Lower lobe of right lung (tissue), 2 donors: ENCODE measurements around the gene PEX11B. TPM values are rescaled to one million over a fixed set of nuclear protein-coding genes. Genes with fewer than 3 reads are reported as not detected.

ENCODE experiments used
- ATAC-seq, 2 donors: fragments of 200-7000 bp; cut with Tn5 transposase; one replicate each; pipeline ENCODE4 v1.9.1; 2020 to 2022; ENCODE audit warnings: mild to moderate bottlenecking in 2 of 2, moderate library complexity in 2 of 2
- DNase-seq: peaks from one replicate; pipeline ENCODE4 v3.0.0-alpha.2; 2020
- H3K27ac ChIP-seq: fragments of 200-600 bp; one replicate; pipeline ENCODE4 v1.8.0; 2022
- H3K27me3 ChIP-seq: fragments of 200-600 bp; one replicate; pipeline ENCODE4 v1.8.0; 2022; ENCODE audit warnings: low read depth
- H3K36me3 ChIP-seq: fragments of 200-600 bp; one replicate; pipeline ENCODE4 v1.8.0; 2022; ENCODE audit warnings: mild to moderate bottlenecking
- H3K4me1 ChIP-seq: fragments of 200-600 bp; one replicate; pipeline ENCODE4 v1.8.0; 2022
- H3K4me3 ChIP-seq: fragments of 200-600 bp; one replicate; pipeline ENCODE4 v1.8.0; 2022; ENCODE audit warnings: mild to moderate bottlenecking
- H3K9me3 ChIP-seq: fragments of 200-600 bp; one replicate; pipeline ENCODE4 v1.8.0; 2022
- intact Hi-C: fragments of 100-400 bp; cut with DNase I; formaldehyde crosslinking; loops from one replicate; pipeline ENCODE4 v1.11.0; 2022
- total RNA-seq: library from RNA; stranded (reverse); fragmentation: NEBNext Ultra II Directional; extraction: Animal tissue kit (Norgen Biotek cat#: 25700); gene quantifications from one replicate; pipeline ENCODE4 v1.2.1, GENCODE V29; 2021
- TF ChIP-seq, protein P1 (sequence below): fragments of 200-600 bp; IDR thresholded peaks from one replicate; pipeline ENCODE4 v1.8.0; 2022; ENCODE audit warnings: antibody characterized with exemption, mild to moderate bottlenecking
- donor health status: DM: no; HTN: yes; CAD: no; lungs with severe emphysema.

The PEX11B gene
- total RNA-seq, 1 donor from 2014 or later = 28.6 TPM

DNA sequence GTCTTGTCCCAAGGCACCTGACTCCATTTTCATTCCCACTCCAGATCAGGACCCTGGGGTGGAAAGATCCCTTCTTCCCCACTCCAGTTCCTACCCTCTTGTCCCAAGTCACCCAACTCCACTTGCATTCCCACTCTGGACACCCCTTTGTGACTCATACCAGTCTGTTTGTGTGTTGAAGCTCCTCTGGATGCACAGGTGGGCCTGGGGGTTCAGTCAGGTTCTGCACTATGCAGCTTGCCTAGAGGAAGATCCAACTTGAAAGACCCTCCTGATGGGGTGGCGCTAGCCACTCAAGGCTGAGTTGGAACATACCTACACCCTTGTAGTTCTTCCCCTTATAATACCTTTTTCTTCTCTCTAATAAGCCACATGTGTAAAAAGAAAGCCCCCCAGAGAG is 23.0 kb downstream of the PEX11B start:
- Histone ChIP-seq H3K27ac (no peak overlapping the region), H3K27me3 (no peaks in the 10 kb centered on the region), H3K4me1 (peaks cover 27% of the 10 kb centered on the region), H3K36me3 (no peaks in the 10 kb centered on the region), H3K4me3 (no peak overlapping the region), H3K9me3 (no peaks in the 10 kb centered on the region)
- DNase-seq = no peak
- TF ChIP-seq, protein P1, sequence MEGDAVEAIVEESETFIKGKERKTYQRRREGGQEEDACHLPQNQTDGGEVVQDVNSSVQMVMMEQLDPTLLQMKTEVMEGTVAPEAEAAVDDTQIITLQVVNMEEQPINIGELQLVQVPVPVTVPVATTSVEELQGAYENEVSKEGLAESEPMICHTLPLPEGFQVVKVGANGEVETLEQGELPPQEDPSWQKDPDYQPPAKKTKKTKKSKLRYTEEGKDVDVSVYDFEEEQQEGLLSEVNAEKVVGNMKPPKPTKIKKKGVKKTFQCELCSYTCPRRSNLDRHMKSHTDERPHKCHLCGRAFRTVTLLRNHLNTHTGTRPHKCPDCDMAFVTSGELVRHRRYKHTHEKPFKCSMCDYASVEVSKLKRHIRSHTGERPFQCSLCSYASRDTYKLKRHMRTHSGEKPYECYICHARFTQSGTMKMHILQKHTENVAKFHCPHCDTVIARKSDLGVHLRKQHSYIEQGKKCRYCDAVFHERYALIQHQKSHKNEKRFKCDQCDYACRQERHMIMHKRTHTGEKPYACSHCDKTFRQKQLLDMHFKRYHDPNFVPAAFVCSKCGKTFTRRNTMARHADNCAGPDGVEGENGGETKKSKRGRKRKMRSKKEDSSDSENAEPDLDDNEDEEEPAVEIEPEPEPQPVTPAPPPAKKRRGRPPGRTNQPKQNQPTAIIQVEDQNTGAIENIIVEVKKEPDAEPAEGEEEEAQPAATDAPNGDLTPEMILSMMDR = no peak
- intact Hi-C loops = no loop called here
- no peak for ATAC-seq

DNA sequence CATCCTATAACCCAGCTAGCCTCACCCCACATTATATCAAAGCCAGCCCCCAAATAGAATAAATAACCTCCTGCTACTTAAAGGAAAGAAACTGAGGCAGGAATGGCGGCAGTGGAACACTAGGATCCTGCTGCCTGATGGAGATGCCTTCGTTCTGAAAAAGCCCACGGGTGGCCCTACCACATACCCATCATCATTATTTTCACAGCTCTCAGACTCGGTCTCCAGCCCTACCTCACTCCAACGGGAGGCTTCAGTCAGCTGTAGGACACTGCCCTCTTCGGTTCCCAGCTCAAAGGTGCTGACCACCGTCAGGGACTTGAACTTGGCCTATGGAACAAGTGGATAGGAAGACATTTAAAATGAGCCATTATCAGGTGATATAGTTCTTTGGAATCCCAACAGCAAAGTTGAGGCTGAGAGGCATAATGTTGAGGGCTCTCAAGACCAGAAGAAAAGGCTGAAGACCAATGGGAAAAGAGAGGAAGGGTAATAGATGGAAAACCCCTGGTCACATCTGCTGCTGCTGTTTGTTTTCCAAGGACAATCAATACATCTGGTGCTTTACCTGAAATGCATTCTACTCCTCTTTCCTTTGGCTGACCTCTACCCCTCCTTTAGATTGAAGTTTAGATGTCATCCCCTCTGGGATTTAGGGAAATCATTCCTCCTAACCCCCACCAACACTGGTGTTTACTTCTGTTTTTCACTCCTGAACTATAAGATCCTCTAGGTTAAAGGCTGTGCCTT is 25.0 kb downstream of the PEX11B start:
- DNase-seq (no peak), ATAC-seq (no peak)
- Histone ChIP-seq H3K27ac (peak overlapping the region; percentile 88), H3K36me3 (no peaks in the 10 kb centered on the region), H3K9me3 (no peaks in the 10 kb centered on the region), H3K27me3 (no peaks in the 10 kb centered on the region), H3K4me3 (no peak overlapping the region), H3K4me1 (peaks cover 34% of the 10 kb centered on the region)
- intact Hi-C loops = no loop called here
- TF ChIP-seq, protein P1 = no peak

DNA sequence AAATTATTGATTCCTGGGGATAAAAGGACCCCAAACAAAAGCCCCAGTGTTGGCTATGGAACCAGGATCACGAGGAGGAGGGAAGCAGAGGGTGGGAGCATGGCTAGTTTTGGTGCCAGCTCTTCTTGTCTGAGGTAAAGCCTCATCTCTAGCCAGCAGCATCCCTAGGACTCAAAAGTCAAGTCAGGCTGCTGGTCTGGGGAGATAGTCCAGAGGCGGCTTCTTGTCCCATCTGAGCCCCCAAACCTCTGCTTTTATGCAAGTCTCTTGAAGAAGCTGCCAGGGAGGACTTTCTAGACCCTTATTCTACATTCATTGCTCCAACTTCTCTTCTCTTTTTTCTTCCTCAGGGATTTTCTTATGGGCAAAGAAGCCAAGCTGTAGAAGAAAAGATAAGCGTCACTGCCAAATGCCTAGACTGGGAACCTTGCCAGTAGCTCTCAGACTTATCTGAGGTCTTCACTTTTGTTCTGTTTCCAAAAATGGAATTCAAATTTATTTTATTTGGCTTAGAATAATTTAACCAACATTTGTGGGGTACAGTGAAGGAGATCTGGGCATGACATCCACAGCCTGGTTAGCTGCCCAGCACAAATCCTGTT is 25.9 kb downstream of the PEX11B start:
- no peaks in the 10 kb centered on the region for H3K9me3 ChIP-seq
- H3K36me3 ChIP-seq = no peaks in the 10 kb centered on the region
- peak overlapping the region; percentile 88 for H3K27ac ChIP-seq
- no peaks in the 10 kb centered on the region for H3K27me3 ChIP-seq
- peak in 1 of 2 donors; percentile 5 for ATAC-seq
- no peak overlapping the region for H3K4me3 ChIP-seq
- TF ChIP-seq, protein P1 = no peak
- DNase-seq = no peak
- peaks cover 34% of the 10 kb centered on the region for H3K4me1 ChIP-seq
- intact Hi-C loops = no loop called here

DNA sequence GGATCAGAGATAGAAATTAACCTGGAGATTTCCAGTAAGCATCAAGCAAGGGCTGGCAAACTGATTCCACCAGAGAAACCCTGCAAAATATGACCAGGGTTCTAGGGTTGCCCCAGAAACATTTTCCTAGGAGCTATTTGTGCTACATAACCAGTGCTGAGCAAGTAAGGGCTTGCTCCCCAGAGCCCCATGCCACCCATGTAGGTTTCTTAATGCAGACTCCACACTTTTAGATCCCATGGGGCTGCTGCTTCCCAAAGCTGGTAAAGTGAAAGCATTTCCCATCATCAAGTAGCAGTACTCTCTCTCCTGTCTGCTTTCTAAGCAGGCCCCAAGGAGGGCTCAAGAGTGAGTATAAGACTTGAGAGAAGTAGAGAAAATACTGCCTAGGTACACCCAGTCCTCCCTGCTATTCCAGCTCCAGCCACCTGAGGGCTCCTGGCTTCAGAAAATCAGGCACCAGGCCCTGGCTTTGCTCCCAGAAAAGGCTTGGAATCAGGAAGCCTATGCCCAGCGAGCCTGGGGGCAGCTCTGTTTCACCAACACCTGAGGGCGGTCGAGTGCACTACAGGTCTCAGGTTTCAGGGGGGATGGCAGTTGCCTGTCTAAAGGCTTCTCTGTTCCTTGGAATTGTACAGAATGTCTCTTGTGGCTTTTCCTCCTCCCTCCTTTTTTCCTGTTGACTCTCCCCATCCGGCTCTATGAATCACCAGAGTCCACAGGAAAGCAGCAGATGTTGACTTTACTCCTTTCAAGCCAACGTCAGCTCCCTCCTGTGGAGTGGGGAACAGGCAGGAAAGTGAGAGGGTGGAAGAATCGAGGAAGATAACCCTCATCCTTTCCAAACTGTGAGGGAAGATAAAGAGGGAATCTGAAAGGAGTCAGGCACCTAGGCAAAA is 26.7 kb downstream of the PEX11B start:
- Histone ChIP-seq H3K27ac (peak overlapping the region; percentile 88), H3K4me1 (peaks cover 34% of the 10 kb centered on the region), H3K9me3 (no peaks in the 10 kb centered on the region), H3K4me3 (peak overlapping the region; percentile 29), H3K27me3 (no peaks in the 10 kb centered on the region), H3K36me3 (no peaks in the 10 kb centered on the region)
- TF ChIP-seq, protein P1 = peak; percentile 94
- ATAC-seq (peak; percentile 95 to 96), DNase-seq (peak; percentile 95)
- intact Hi-C loops = no loop called here

DNA sequence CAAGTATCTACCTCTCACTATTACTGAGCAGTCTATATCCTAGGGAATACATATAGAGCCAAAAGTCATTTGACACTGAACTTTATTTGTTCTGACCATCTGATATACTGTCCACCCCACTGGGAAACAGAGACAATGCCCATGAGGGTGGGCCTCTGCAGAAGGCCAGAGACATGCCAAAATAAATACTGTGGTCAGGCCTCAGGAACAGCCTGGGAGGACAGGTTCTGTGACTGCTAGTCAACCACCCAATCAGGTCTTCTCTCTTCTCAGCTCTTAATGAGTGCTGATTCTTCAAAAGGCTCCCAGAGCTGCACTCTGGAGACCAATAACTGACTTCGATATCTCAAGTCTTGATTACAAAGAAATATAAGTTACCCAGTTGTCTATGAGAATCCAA is 27.4 kb downstream of the PEX11B start:
- intact Hi-C loops = no loop called here
- H3K36me3 ChIP-seq = no peaks in the 10 kb centered on the region
- H3K27ac ChIP-seq = peak overlapping the region; percentile 88
- no peaks in the 10 kb centered on the region for H3K27me3 ChIP-seq
- TF ChIP-seq, protein P1 = no peak
- peak; percentile 58 to 67 for ATAC-seq
- H3K4me1 ChIP-seq = peaks cover 38% of the 10 kb centered on the region
- DNase-seq = no peak
- peak overlapping the region; percentile 29 for H3K4me3 ChIP-seq
- H3K9me3 ChIP-seq = no peaks in the 10 kb centered on the region
